Suprapubic skin (tissue), 4 donors: ENCODE results near the gene CALCOCO1.

Experiments
- POLR2A ChIP-seq, 2 donors: fragments of 450-650 bp; IDR thresholded peaks; one replicate each; pipeline ENCODE4 v1.6.1; 2017; ENCODE audit warnings: antibody characterized with exemption in 2 of 2, mild to moderate bottlenecking in 2 of 2, moderate library complexity in 2 of 2
- POLR2AphosphoS5 ChIP-seq, 3 donors: sonication (generic); formaldehyde crosslinking; IDR thresholded peaks; one replicate each; pipeline ENCODE4 v1.6.1; 2017; ENCODE audit warnings: antibody characterized with exemption in 3 of 3
- TF ChIP-seq, protein P1 (sequence below), 2 donors: fragments of 200-600 bp in 1 of 2; fragments of 450-650 bp in 1 of 2; sonication (generic) in 1 of 2; IDR thresholded peaks; one replicate each; pipeline ENCODE4 v1.5.1; 2016 to 2019; ENCODE audit warnings: antibody characterized with exemption in 2 of 2, mild to moderate bottlenecking in 1 of 2, moderate library complexity in 1 of 2

DNA sequence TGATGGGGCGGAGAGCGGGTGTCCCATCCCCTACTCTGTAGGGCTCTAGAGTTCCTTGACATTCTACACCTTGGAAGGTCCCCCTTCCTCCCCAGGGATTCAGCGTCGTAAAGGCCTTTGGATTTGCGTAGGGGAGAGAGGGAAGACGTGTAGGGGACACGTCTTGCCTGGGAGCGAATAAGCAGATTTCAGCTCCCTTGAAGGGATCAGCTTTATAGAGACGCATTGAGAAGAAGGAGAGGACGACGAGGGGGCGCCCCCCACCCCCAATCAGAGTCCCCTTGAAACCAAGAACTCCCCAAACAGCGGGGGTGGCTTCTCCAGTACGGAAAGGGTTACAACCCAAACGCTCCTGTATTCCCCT is 324 bp downstream of the CALCOCO1 start:
- TF ChIP-seq POLR2AphosphoS5 (IDR thresholded peaks at IDR 0.05), result no peak
- TF ChIP-seq, protein P1, sequence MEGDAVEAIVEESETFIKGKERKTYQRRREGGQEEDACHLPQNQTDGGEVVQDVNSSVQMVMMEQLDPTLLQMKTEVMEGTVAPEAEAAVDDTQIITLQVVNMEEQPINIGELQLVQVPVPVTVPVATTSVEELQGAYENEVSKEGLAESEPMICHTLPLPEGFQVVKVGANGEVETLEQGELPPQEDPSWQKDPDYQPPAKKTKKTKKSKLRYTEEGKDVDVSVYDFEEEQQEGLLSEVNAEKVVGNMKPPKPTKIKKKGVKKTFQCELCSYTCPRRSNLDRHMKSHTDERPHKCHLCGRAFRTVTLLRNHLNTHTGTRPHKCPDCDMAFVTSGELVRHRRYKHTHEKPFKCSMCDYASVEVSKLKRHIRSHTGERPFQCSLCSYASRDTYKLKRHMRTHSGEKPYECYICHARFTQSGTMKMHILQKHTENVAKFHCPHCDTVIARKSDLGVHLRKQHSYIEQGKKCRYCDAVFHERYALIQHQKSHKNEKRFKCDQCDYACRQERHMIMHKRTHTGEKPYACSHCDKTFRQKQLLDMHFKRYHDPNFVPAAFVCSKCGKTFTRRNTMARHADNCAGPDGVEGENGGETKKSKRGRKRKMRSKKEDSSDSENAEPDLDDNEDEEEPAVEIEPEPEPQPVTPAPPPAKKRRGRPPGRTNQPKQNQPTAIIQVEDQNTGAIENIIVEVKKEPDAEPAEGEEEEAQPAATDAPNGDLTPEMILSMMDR (IDR thresholded peaks at IDR 0.05), result no peak
- TF ChIP-seq POLR2A (IDR thresholded peaks at IDR 0.05), result no peak
